GM18951 (cell line): ENCODE data around the gene DCDC2C.

Experiments used
- POLR2A ChIP-seq: IDR thresholded peaks from 4 replicates; pipeline ENCODE4 v1.6.1; 2011; ENCODE audit warnings: mild to moderate bottlenecking; ENCODE audit not compliant: insufficient read length, insufficient read depth; ENCODE audit errors: extremely low read depth
- in situ Hi-C: fragments of 300-500 bp; cut with MboI; formaldehyde crosslinking; loops from one replicate; pipeline ENCODE4 v1.12.0; 2022; ENCODE audit warnings: low sequenced_read_pairs, mixed read lengths, inconsistent platforms; ENCODE audit not compliant: unreplicated experiment

DCDC2C gene

GRCh38 chr2:3885629-3886628 lies 182.6 kb downstream of the DCDC2C start:
- no peak for TF ChIP-seq POLR2A
- in situ Hi-C loops, result no loop called here

DNA sequence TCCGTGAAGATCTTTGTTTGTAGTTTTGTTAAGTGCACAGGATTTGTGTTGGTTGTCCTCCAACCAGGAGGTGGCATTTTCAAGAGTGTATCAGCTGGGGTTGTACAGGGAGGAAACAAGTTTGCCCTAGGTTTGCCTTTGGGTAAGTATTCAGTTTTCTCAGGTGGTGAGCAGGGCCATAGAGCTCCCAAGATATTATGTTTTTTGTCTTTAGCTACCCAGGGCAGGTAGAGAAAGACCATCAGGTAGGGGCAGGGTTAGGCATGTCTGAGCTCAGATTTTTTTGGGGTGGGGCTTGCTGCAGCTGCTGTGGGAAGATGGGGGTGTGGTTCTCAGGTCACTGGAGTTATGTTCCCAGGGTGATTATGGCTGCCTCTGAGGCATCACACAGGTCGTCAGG lies 191.6 kb downstream of the DCDC2C start:
- TF ChIP-seq POLR2A, result no peak
- in situ Hi-C loops, result no loop called here
